HCT116 (cell line): Measurements from ENCODE around the gene PDCD2L. TPM values are rescaled to one million over a fixed set of nuclear protein-coding genes. Genes with fewer than 3 reads are reported as not detected.
A peak's percentile ranks its signal among the peaks of the same experiment; 100 is the strongest.

ENCODE experiments used
- ATAC-seq: fragments of 200-7000 bp; cut with Tn5 transposase; 2 replicates; pipeline ENCODE4 v1.9.1; 2020; ENCODE audit warnings: mild to moderate bottlenecking, moderate library complexity
- BruUV-seq: library from RNA; stranded (reverse); fragments of 400-500 nt; replicated peaks from 2 replicates; lab custom pipeline; 2021; lab: Mats Ljungman, UMichigan
- CTCF ChIA-PET: fragments of 300-600 bp; sonication (Branson Sonifier 250); formaldehyde crosslinking; loops from one replicate; lab custom pipeline; 2021; ENCODE audit warnings: antibody characterized with exemption; lab: Charles Lee
- POLR2A ChIA-PET: fragments of 300-600, 350-600 bp; sonication (Branson Sonifier 250); formaldehyde crosslinking; loops from one replicate; lab custom pipeline; 2021; ENCODE audit warnings: antibody characterized with exemption; lab: Charles Lee
- RAD21 ChIA-PET, 2 experiments: fragments of 300-600 bp; sonication (Branson Sonifier 250); formaldehyde crosslinking; loops; one replicate each; lab custom pipeline; 2023; ENCODE audit warnings: low total read pairs in 2 of 2; ENCODE audit not compliant: uncharacterized antibody in 2 of 2, unreplicated experiment in 2 of 2, low non-redundant PET in 1 of 2; lab: Charles Lee
- DNase-seq: peaks from one replicate; pipeline ENCODE4 v3.0.0-alpha.2; 2010; ENCODE audit warnings: low read depth, low spot score
- H2AFZ ChIP-seq: fragments of 200-600 bp; shearing (Covaris generic), sonication (generic); 2 replicates; pipeline ENCODE4 v1.6.1; 2017; ENCODE audit warnings: low read depth, mixed run types, mixed read lengths, antibody characterized with exemption, low read length; ENCODE audit not compliant: poor library complexity, severe bottlenecking
- H3K27ac ChIP-seq: 2 replicates; pipeline ENCODE4 v1.5.1; 2012; ENCODE audit warnings: low read depth, low read length
- H3K27me3 ChIP-seq: fragments of 200-600 bp; sonication (generic); 2 replicates; pipeline ENCODE4 v1.6.1; 2016; ENCODE audit warnings: mixed run types, low read length, mixed read lengths; ENCODE audit not compliant: insufficient read depth
- H3K36me3 ChIP-seq, 2 experiments: fragments of 200-500 bp in 1 of 2; fragments of 200-600 bp in 1 of 2; sonication (Bioruptor generic) in 1 of 2; sonication (generic) in 1 of 2; 2 replicates each; pipeline versions ENCODE4 v1.5.1 to v1.6.1; 2014 to 2016; ENCODE audit warnings: low read length in 2 of 2, inconsistent platforms in 1 of 2, mixed read lengths in 1 of 2, mixed run types in 1 of 2; ENCODE audit not compliant: insufficient read depth in 2 of 2, control insufficient read depth in 1 of 2
- H3K4me1 ChIP-seq, 2 experiments: fragments of 200-600 bp in 1 of 2; sonication (generic) in 1 of 2; 2 replicates each; pipeline versions ENCODE4 v1.5.1 to v1.6.1; 2012 to 2017; ENCODE audit warnings: low read length in 2 of 2, inconsistent platforms in 1 of 2, mild to moderate bottlenecking in 1 of 2, mixed read lengths in 1 of 2, mixed run types in 1 of 2, moderate library complexity in 1 of 2; ENCODE audit not compliant: insufficient read depth in 2 of 2, control insufficient read depth in 1 of 2
- H3K4me2 ChIP-seq: fragments of 200-600 bp; sonication (generic); 2 replicates; pipeline ENCODE4 v1.6.1; 2017; ENCODE audit warnings: mixed run types, low read length, mixed read lengths
- H3K4me3 ChIP-seq, 2 experiments: fragments of 200-600 bp in 1 of 2; sonication (generic) in 1 of 2; replicated peaks in 1 of 2; 2 replicates each; pipeline ENCODE4 v1.5.1; 2011 to 2016; ENCODE audit warnings: low read length in 2 of 2, control low read depth in 1 of 2, low read depth in 1 of 2, mild to moderate bottlenecking in 1 of 2, mixed read lengths in 1 of 2, mixed run types in 1 of 2
- H3K79me2 ChIP-seq: fragments of 200-600 bp; sonication (generic); 2 replicates; pipeline ENCODE4 v1.6.1; 2017; ENCODE audit warnings: mild to moderate bottlenecking, mixed run types, low read length, moderate library complexity, mixed read lengths; ENCODE audit not compliant: insufficient read depth
- H3K9ac ChIP-seq: fragments of 200-600 bp; sonication (generic); 2 replicates; pipeline ENCODE4 v1.6.1; 2016; ENCODE audit warnings: low read length, mixed read lengths
- H3K9me2 ChIP-seq: fragments of 200-600 bp; sonication (generic), shearing (Covaris generic); 2 replicates; pipeline ENCODE4 v1.6.1; 2017; ENCODE audit warnings: mixed run types, mild to moderate bottlenecking, moderate library complexity; ENCODE audit not compliant: insufficient read depth
- H3K9me3 ChIP-seq, 2 experiments: fragments of 200-500 bp in 1 of 2; fragments of 200-600 bp in 1 of 2; sonication (Bioruptor generic) in 1 of 2; sonication (generic) in 1 of 2; 2 replicates each; pipeline ENCODE4 v1.6.1; 2014 to 2017; ENCODE audit warnings: low read length in 2 of 2, mixed read lengths in 2 of 2, inconsistent platforms in 1 of 2, low read depth in 1 of 2, mild to moderate bottlenecking in 1 of 2, mixed run types in 1 of 2, moderate library complexity in 1 of 2; ENCODE audit not compliant: control insufficient read depth in 1 of 2, insufficient read depth in 1 of 2
- H4K20me1 ChIP-seq: fragments of 200-600 bp; sonication (generic), shearing (Covaris generic); 2 replicates; pipeline ENCODE4 v1.6.1; 2017; ENCODE audit warnings: mixed run types, mild to moderate bottlenecking, moderate library complexity; ENCODE audit not compliant: insufficient read depth
- CBX3 ChIP-seq: IDR thresholded peaks from 2 replicates; pipeline ENCODE4 v1.6.1; 2012; ENCODE audit warnings: low read depth
- CEBPB ChIP-seq: IDR thresholded peaks from 2 replicates; pipeline ENCODE4 v1.6.1; 2012; ENCODE audit warnings: low read depth
- EGR1 ChIP-seq: IDR thresholded peaks from 2 replicates; pipeline ENCODE4 v1.6.1; 2012; ENCODE audit warnings: low read depth
- EZH2phosphoT487 ChIP-seq: fragments of 200-600 bp; IDR thresholded peaks from 2 replicates; pipeline ENCODE4 v1.6.1; 2018; ENCODE audit warnings: antibody characterized with exemption, borderline replicate concordance
- POLR2A ChIP-seq: IDR thresholded peaks from 2 replicates; pipeline ENCODE4 v1.7.0; 2011; ENCODE audit warnings: borderline replicate concordance; ENCODE audit not compliant: insufficient read depth, insufficient read length; ENCODE audit errors: extremely low read depth
- RAD21 ChIP-seq: IDR thresholded peaks from 2 replicates; pipeline ENCODE4 v1.6.1; 2012; ENCODE audit warnings: low read depth, mild to moderate bottlenecking
- TCF7L2 ChIP-seq: IDR thresholded peaks from 2 replicates; pipeline ENCODE4 v1.7.0; 2011; ENCODE audit warnings: borderline replicate concordance, inconsistent platforms; ENCODE audit not compliant: insufficient read depth, insufficient read length; ENCODE audit errors: extremely low read depth
- ZNF274 ChIP-seq: fragments of 200-500 bp; sonication (Bioruptor generic); IDR thresholded peaks from 2 replicates; pipeline ENCODE4 v1.6.1; 2014; ENCODE audit warnings: mild to moderate bottlenecking, low read depth, low read length, inconsistent platforms
- intact Hi-C: fragments of 100-400 bp; cut with micrococcal nuclease; formaldehyde crosslinking; loops from 2 replicates; pipeline ENCODE4 v1.10.0; 2022
- total RNA-seq: library from RNA; stranded (reverse); gene quantifications from one replicate; pipeline ENCODE4 v1.2.1, GENCODE V29; 2021; ENCODE audit not compliant: unreplicated experiment
- TF ChIP-seq, protein P1 (sequence below): IDR thresholded peaks from 2 replicates; pipeline ENCODE4 v1.6.1; 2012
- TF ChIP-seq, protein P2 (sequence below), 3 experiments: fragments of 200-600 bp in 1 of 3; sonication (generic) in 1 of 3; IDR thresholded peaks in 2 of 3; conservative IDR thresholded peaks in 1 of 3; 2 replicates each; pipeline ENCODE4 v1.5.1; 2012 to 2017; ENCODE audit warnings: low read depth in 2 of 3, low read length in 2 of 3, antibody characterized with exemption in 1 of 3, borderline replicate concordance in 1 of 3, control low read depth in 1 of 3, mild to moderate bottlenecking in 1 of 3, mixed read lengths in 1 of 3, mixed run types in 1 of 3, moderate library complexity in 1 of 3; ENCODE audit not compliant: insufficient read depth in 1 of 3

The PDCD2L gene
- total RNA-seq, 1 experiment from 2014 or later: 30.0 TPM

- DNase-seq (peak; percentile 35), ATAC-seq (peak; percentile 44)
- TF ChIP-seq EGR1: no peak
- no peak for TF ChIP-seq ZNF274
- TF ChIP-seq, protein P1, sequence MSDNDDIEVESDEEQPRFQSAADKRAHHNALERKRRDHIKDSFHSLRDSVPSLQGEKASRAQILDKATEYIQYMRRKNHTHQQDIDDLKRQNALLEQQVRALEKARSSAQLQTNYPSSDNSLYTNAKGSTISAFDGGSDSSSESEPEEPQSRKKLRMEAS: no peak
- no peak for TF ChIP-seq EZH2phosphoT487
- peak; percentile 39; the same call in 1 of the 2 replicates for TF ChIP-seq RAD21
- no peak for TF ChIP-seq CEBPB
- TF ChIP-seq CBX3: no peak
- TF ChIP-seq TCF7L2: no peak
- no peak for TF ChIP-seq POLR2A
- TF ChIP-seq, protein P2, sequence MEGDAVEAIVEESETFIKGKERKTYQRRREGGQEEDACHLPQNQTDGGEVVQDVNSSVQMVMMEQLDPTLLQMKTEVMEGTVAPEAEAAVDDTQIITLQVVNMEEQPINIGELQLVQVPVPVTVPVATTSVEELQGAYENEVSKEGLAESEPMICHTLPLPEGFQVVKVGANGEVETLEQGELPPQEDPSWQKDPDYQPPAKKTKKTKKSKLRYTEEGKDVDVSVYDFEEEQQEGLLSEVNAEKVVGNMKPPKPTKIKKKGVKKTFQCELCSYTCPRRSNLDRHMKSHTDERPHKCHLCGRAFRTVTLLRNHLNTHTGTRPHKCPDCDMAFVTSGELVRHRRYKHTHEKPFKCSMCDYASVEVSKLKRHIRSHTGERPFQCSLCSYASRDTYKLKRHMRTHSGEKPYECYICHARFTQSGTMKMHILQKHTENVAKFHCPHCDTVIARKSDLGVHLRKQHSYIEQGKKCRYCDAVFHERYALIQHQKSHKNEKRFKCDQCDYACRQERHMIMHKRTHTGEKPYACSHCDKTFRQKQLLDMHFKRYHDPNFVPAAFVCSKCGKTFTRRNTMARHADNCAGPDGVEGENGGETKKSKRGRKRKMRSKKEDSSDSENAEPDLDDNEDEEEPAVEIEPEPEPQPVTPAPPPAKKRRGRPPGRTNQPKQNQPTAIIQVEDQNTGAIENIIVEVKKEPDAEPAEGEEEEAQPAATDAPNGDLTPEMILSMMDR (IDR thresholded peaks at IDR 0.05 in 2 of 3, conservative IDR thresholded peaks at IDR 0.05 in 1 of 3; ENCODE audit: borderline replicate concordance in 1 of 3, insufficient read depth in 1 of 3, low read depth in 2 of 3, low read length in 2 of 3): peak in 2 of 3 experiments; percentile 70 to 81; a peak in 4 of 6 replicates
- Histone ChIP-seq H3K36me3 (peaks cover 39 to 53% of the 10 kb centered on the region in 2 experiments), H3K4me3 (no peak overlapping the region), H3K27me3 (no peaks in the 10 kb centered on the region), H2AFZ (no peak overlapping the region), H3K4me1 (peaks cover 15 to 23% of the 10 kb centered on the region in 2 experiments; a peak in 3 of 4 replicates), H3K9me2 (no peaks in the 10 kb centered on the region), H3K4me2 (peak overlapping the region; percentile 87; the same call in 1 of the 2 replicates), H4K20me1 (peaks cover 48% of the 10 kb centered on the region), H3K9me3 (no peaks in the 10 kb centered on the region), H3K9ac (no peak overlapping the region), H3K79me2 (peaks cover 82% of the 10 kb centered on the region), H3K27ac (no peak overlapping the region)
- ChIA-PET RAD21 (no interaction called here), POLR2A (no interaction called here), CTCF (no interaction called here)
- BruUV-seq: no TSS peak
- intact Hi-C loops: no loop called here
Observed at GRCh38 chr19:34430738-34431625, 26.8 kb downstream of the PDCD2L start.
